Stomach (tissue), 9 donors: Measurements from ENCODE around the gene PRRC2C. TPM values are rescaled to one million over a fixed set of nuclear protein-coding genes. Genes with fewer than 3 reads are reported as not detected.

Experiments
- DNase-seq, 2 donors: peaks; one replicate each; pipeline versions ENCODE4 v3.0.0 to v3.0.0-alpha.2; 2013 to 2019
- H3K27ac ChIP-seq, 5 donors: fragments of 200-600 bp in 4 of 5; sonication (generic) in 4 of 5; one replicate each; pipeline ENCODE4 v1.5.1; 2013 to 2019; ENCODE audit warnings: mild to moderate bottlenecking in 1 of 5, moderate library complexity in 1 of 5
- H3K27me3 ChIP-seq, 3 donors: fragments of 200-600 bp; sonication (generic); one replicate each; pipeline ENCODE4 v1.5.1; 2017 to 2019; ENCODE audit warnings: mixed run types in 1 of 3
- H3K36me3 ChIP-seq, 4 donors: fragments of 200-600 bp; sonication (generic); 1 replicate in 3 of 4; 2 replicates in 1 of 4; pipeline ENCODE4 v1.5.1; 2016 to 2019
- H3K4me1 ChIP-seq, 4 donors: fragments of 200-600 bp; sonication (generic); one replicate each; pipeline ENCODE4 v1.5.1; 2016 to 2019
- H3K4me3 ChIP-seq, 4 donors: fragments of 200-600 bp; sonication (generic) in 3 of 4; one replicate each; pipeline ENCODE4 v1.5.1; 2016 to 2019; ENCODE audit warnings: mild to moderate bottlenecking in 1 of 4
- H3K9me3 ChIP-seq, 4 donors: fragments of 200-600 bp; sonication (generic); one replicate each; pipeline ENCODE4 v1.5.1; 2016 to 2019
- CTCF ChIP-seq, 7 experiments: fragments of 450-650 bp in 4 of 7; fragments of 200-600 bp in 3 of 7; sonication (generic) in 3 of 7; IDR thresholded peaks; one replicate each; pipeline ENCODE4 v1.5.1; 2016 to 2019; ENCODE audit warnings: antibody characterized with exemption in 7 of 7, control low read depth in 2 of 7, mild to moderate bottlenecking in 1 of 7
- EP300 ChIP-seq: sonication (generic); formaldehyde crosslinking; IDR thresholded peaks from one replicate; pipeline ENCODE4 v1.6.1; 2017; ENCODE audit warnings: antibody characterized with exemption
- POLR2A ChIP-seq, 4 donors: fragments of 450-650 bp; IDR thresholded peaks; one replicate each; pipeline ENCODE4 v1.6.1; 2016; ENCODE audit warnings: antibody characterized with exemption in 4 of 4, control low read depth in 2 of 4, mild to moderate bottlenecking in 1 of 4, moderate library complexity in 1 of 4
- POLR2AphosphoS5 ChIP-seq, 3 donors: sonication (generic); formaldehyde crosslinking; IDR thresholded peaks; one replicate each; pipeline ENCODE4 v1.6.1; 2016; ENCODE audit warnings: antibody characterized with exemption in 3 of 3
- WGBS, 5 donors: extraction: QIAGEN DNeasy Blood & Tissue Kit in 3 of 5; methylation state at CpG; one replicate each; pipeline versions ENCODE4 v1.1.5 to v1.1.7; 2013 to 2018; 5-methylcytosine and 5-hydroxymethylcytosine counted together
- intact Hi-C: fragments of 100-400 bp; cut with DNase I; formaldehyde crosslinking; loops from one replicate; pipeline ENCODE4 v1.15.1; 2023; ENCODE audit warnings: low total_unique reads
- polyA plus RNA-seq, 3 donors: library from polyadenylated mRNA; stranded (reverse); fragments of 200-250 nt; gene quantifications; one replicate each; pipeline ENCODE4 v1.2.3, GENCODE V29; 2013
- total RNA-seq, 5 donors: library from RNA; depleted of rRNA; stranded (reverse); fragments of >200 nt; gene quantifications; one replicate each; pipeline versions ENCODE4 v1.1.0 to v1.2.3, GENCODE V29; 2014 to 2016
- donor health status: healthy with polysubstance abuse.
- donor health status: Bipolar disorder and iron deficiency.
- donor health status: healthy.

The PRRC2C gene
- total and polyA plus RNA-seq, 8 donors = 19.0 to 404 (median 75.8) TPM

GRCh38 chr1:171488190-171488929 is 3.0 kb downstream of the PRRC2C start:
- peaks cover 46 to 76% (median 64%) of the 10 kb centered on the region in 4 donors for H3K4me1 ChIP-seq
- no peak for TF ChIP-seq CTCF (IDR thresholded peaks at IDR 0.05)

GRCh38 chr1:171494076-171494475 is 8.7 kb downstream of the PRRC2C start:
- Histone ChIP-seq H3K27me3 (no peaks in the 10 kb centered on the region), H3K9me3 (no peaks in the 10 kb centered on the region), H3K4me1 (peaks cover 37 to 97% (median 71%) of the 10 kb centered on the region in 4 donors), H3K36me3 (peaks cover 0 to 12% (median 2%) of the 10 kb centered on the region in 4 donors), H3K4me3 (no peak overlapping the region), H3K27ac (peak overlapping the region in 1 of 5 donors; percentile 7)
- TF ChIP-seq POLR2AphosphoS5 (IDR thresholded peaks at IDR 0.05) (no peak), CTCF (IDR thresholded peaks at IDR 0.05) (no peak), POLR2A (IDR thresholded peaks at IDR 0.05) (no peak), EP300 (no peak)
- WGBS, 5 donors = 27 to 45% (median 38%) methylated on average over 3 of the region's 3 CpGs
- DNase-seq = no peak
- intact Hi-C loops = no loop called here

More at GRCh38 chr1:171488190-171488929, 3.0 kb downstream of the PRRC2C start:
- intact Hi-C loops = no loop called here
- peak overlapping the region in 2 of 4 donors; percentile 35 to 59 for H3K4me3 ChIP-seq
- H3K9me3 ChIP-seq = no peaks in the 10 kb centered on the region
- peaks cover 0 to 12% (median 2%) of the 10 kb centered on the region in 4 donors for H3K36me3 ChIP-seq
- peak overlapping the region in 4 of 5 donors; percentile 35 to 75 (median 53) for H3K27ac ChIP-seq
- 29 to 43% (median 41%) methylated on average over 6 of the region's 6 CpGs for WGBS, 5 donors
- H3K27me3 ChIP-seq = no peaks in the 10 kb centered on the region
- DNase-seq = no peak

GRCh38 chr1:171495444-171495843 is 10.1 kb downstream of the PRRC2C start:
- intact Hi-C loops = no loop called here
- peaks cover 0 to 5% (median 2%) of the 10 kb centered on the region in 4 donors for H3K36me3 ChIP-seq
- H3K27me3 ChIP-seq = no peaks in the 10 kb centered on the region
- H3K4me1 ChIP-seq = peaks cover 30 to 97% (median 64%) of the 10 kb centered on the region in 4 donors
- H3K4me3 ChIP-seq = no peak overlapping the region
- TF ChIP-seq CTCF (IDR thresholded peaks at IDR 0.05) = no peak
- no peaks in the 10 kb centered on the region for H3K9me3 ChIP-seq
- no peak overlapping the region for H3K27ac ChIP-seq
- DNase-seq = no peak

GRCh38 chr1:171500304-171500703 is 15.0 kb downstream of the PRRC2C start:
- no peak overlapping the region for H3K4me3 ChIP-seq
- WGBS, 5 donors = 77 to 84% (median 80%) methylated on average over 3 of the region's 3 CpGs
- H3K9me3 ChIP-seq = no peaks in the 10 kb centered on the region
- H3K27me3 ChIP-seq = no peaks in the 10 kb centered on the region
- H3K27ac ChIP-seq = no peak overlapping the region
- TF ChIP-seq CTCF (IDR thresholded peaks at IDR 0.05) = no peak
- TF ChIP-seq POLR2A (IDR thresholded peaks at IDR 0.05) = no peak
- TF ChIP-seq POLR2AphosphoS5 (IDR thresholded peaks at IDR 0.05) = no peak
- no peak for TF ChIP-seq EP300
- H3K36me3 ChIP-seq = no peaks in the 10 kb centered on the region
- DNase-seq = no peak
- intact Hi-C loops = no loop called here
- H3K4me1 ChIP-seq = peaks cover 11 to 88% (median 48%) of the 10 kb centered on the region in 4 donors
